Gastrocnemius medialis (tissue), 4 donors: ENCODE results near the gene CADPS. TPM values are rescaled to one million over a fixed set of nuclear protein-coding genes. Genes with fewer than 3 reads are reported as not detected.

ENCODE experiments used
- ATAC-seq, 2 donors: fragments of 150-250 bp; one replicate each; pipeline ENCODE4 v1.9.1; 2016
- DNase-seq, 2 donors: peaks; one replicate each; pipeline ENCODE4 v3.0.0-alpha.2; 2019
- H3K27ac ChIP-seq, 4 donors: fragments of 200-600 bp; sonication (generic); 1 replicate in 1 of 4; 2 replicates in 3 of 4; pipeline ENCODE4 v1.5.1; 2016 to 2018; ENCODE audit warnings: mild to moderate bottlenecking in 2 of 4, moderate library complexity in 1 of 4
- H3K27me3 ChIP-seq, 3 donors: fragments of 200-600 bp; sonication (generic) in 2 of 3; 1 replicate in 1 of 3; 2 replicates in 2 of 3; pipeline versions ENCODE4 v1.5.1 to v1.6.0; 2016 to 2019; ENCODE audit warnings: mild to moderate bottlenecking in 1 of 3, moderate library complexity in 1 of 3
- H3K36me3 ChIP-seq, 2 donors: fragments of 200-600 bp; sonication (generic) in 1 of 2; one replicate each; pipeline ENCODE4 v1.5.1; 2017 to 2018
- H3K4me1 ChIP-seq, 2 donors: fragments of 200-600 bp; sonication (generic) in 1 of 2; one replicate each; pipeline ENCODE4 v1.5.1; 2016 to 2017; ENCODE audit warnings: mild to moderate bottlenecking in 2 of 2
- H3K4me3 ChIP-seq, 4 donors: fragments of 200-600 bp; sonication (generic) in 3 of 4; 1 replicate in 1 of 4; 2 replicates in 3 of 4; pipeline ENCODE4 v1.5.1; 2016 to 2019; ENCODE audit warnings: mild to moderate bottlenecking in 2 of 4
- H3K9me3 ChIP-seq, 3 donors: fragments of 200-600 bp; sonication (generic) in 2 of 3; 1 replicate in 1 of 3; 2 replicates in 2 of 3; pipeline ENCODE4 v1.5.1; 2016 to 2019
- POLR2A ChIP-seq, 2 donors: fragments of 450-650 bp; IDR thresholded peaks; one replicate each; pipeline ENCODE4 v1.6.1; 2017; ENCODE audit warnings: antibody characterized with exemption in 2 of 2, mild to moderate bottlenecking in 2 of 2, moderate library complexity in 2 of 2
- in situ Hi-C, 4 donors: fragments of 200-750 bp; cut with MboI; loops; one replicate each; pipeline versions ENCODE4 v1.15.0 to v1.8.0; 2017; ENCODE audit warnings: low sequenced_read_pairs in 4 of 4
- intact Hi-C: fragments of 100-400 bp; cut with DNase I; formaldehyde crosslinking; loops from one replicate; pipeline ENCODE4 v1.15.1; 2023; ENCODE audit warnings: low total_unique reads
- total RNA-seq, 4 donors: library from RNA; depleted of rRNA; stranded (reverse); fragments of >200 nt; gene quantifications; one replicate each; pipeline versions ENCODE4 v1.1.0 to v1.2.3, GENCODE V29; 2016
- TF ChIP-seq, protein P1 (sequence below), 5 experiments: fragments of 450-650 bp in 3 of 5; fragments of 200-600 bp in 2 of 5; sonication (generic) in 2 of 5; IDR thresholded peaks in 4 of 5; conservative IDR thresholded peaks in 1 of 5; 1 replicate in 4 of 5; 2 replicates in 1 of 5; pipeline ENCODE4 v1.5.1; 2016 to 2019; ENCODE audit warnings: antibody characterized with exemption in 5 of 5, mild to moderate bottlenecking in 3 of 5, moderate library complexity in 3 of 5

The CADPS gene
- total RNA-seq, 4 donors from 2014 or later: 2.1 TPM; not detected in 3

DNA sequence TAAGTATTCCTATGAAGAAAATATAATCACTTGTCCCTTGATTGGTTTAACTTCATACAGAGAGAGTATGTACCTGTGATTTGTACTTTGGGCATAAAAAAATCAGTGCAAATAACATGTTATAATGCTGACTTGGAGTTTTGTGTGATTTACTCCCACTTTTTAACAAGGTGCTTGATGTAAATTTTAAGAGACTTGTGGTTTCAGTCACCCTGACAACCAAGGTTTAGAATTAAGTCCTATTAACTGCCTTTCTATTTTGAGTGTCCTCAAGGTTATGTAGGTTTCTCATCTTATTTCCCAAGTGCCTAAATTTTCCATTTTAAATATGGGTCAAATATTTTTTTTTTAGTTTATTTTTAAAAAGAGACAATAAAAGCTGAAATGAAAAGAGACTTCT lies 244.6 kb downstream of the CADPS start:
- TF ChIP-seq, protein P1, sequence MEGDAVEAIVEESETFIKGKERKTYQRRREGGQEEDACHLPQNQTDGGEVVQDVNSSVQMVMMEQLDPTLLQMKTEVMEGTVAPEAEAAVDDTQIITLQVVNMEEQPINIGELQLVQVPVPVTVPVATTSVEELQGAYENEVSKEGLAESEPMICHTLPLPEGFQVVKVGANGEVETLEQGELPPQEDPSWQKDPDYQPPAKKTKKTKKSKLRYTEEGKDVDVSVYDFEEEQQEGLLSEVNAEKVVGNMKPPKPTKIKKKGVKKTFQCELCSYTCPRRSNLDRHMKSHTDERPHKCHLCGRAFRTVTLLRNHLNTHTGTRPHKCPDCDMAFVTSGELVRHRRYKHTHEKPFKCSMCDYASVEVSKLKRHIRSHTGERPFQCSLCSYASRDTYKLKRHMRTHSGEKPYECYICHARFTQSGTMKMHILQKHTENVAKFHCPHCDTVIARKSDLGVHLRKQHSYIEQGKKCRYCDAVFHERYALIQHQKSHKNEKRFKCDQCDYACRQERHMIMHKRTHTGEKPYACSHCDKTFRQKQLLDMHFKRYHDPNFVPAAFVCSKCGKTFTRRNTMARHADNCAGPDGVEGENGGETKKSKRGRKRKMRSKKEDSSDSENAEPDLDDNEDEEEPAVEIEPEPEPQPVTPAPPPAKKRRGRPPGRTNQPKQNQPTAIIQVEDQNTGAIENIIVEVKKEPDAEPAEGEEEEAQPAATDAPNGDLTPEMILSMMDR (IDR thresholded peaks at IDR 0.05 in 4 of 5, conservative IDR thresholded peaks at IDR 0.05 in 1 of 5): no peak
- TF ChIP-seq POLR2A (IDR thresholded peaks at IDR 0.05): no peak
- Histone ChIP-seq H3K27me3 (no peaks in the 10 kb centered on the region), H3K27ac (no peak overlapping the region), H3K9me3 (no peaks in the 10 kb centered on the region), H3K4me1 (no peaks in the 10 kb centered on the region), H3K36me3 (no peaks in the 10 kb centered on the region), H3K4me3 (no peak overlapping the region)
- ATAC-seq (no peak), DNase-seq (no peak)
- in situ Hi-C loops: loop anchor here in 1 of 4 donors (25.0 kb wide), 1 partner anchor 1182 kb away; the partner anchor contains the start of gene C3orf49
- intact Hi-C loops: no loop called here

DNA sequence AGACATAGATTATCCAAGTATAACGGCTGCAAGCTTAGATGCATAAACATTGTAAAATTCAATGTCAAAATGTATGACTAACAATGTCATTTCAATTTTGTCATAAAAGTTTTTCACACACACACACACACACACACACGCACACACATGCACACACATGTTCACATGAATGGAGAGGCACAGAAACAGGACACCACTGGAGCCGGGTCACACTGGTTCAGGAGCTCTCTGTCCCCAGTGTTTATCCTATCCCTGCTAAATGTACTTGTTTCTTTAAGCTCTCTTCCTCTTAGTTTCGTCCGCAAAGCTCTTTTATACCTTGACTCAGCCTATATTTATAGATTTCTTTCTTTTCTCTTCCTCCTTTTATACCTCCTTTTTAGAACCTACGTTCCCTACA lies 249.9 kb downstream of the CADPS start:
- Histone ChIP-seq H3K4me3 (no peak overlapping the region), H3K27ac (no peak overlapping the region), H3K27me3 (no peaks in the 10 kb centered on the region), H3K9me3 (no peaks in the 10 kb centered on the region), H3K36me3 (no peaks in the 10 kb centered on the region), H3K4me1 (no peaks in the 10 kb centered on the region)
- in situ Hi-C loops (loop anchor here in 2 of 4 donors (10.0 to 25.0 kb wide), 2 partner anchors 1187 to 1190 kb away; partner anchors contain the start of gene C3orf49 (in 2 of the 2)), intact Hi-C loops (no loop called here)
- no peak for TF ChIP-seq POLR2A (IDR thresholded peaks at IDR 0.05)
- TF ChIP-seq, protein P1 (IDR thresholded peaks at IDR 0.05 in 4 of 5, conservative IDR thresholded peaks at IDR 0.05 in 1 of 5): no peak
- ATAC-seq (no peak), DNase-seq (no peak)

DNA sequence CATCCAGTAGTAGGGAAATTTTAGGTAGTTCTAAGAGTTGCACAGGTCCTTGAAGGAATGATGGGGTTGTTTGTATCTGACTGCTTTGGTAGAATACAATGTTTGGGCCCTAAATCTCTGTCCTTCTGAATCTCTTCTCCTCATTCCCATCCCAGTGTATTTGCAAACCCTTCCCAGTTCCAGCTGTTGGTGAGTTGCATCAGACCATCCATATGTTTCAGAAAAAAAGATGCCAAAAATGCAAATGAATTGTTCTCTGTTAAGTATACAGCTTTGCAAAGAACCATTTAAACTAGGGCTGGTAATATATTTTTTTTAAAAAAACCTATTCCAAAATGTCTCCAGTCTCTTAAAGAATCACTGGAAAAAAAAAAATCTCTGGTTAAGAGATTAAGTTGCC lies 251.0 kb downstream of the CADPS start:
- Histone ChIP-seq H3K36me3 (no peaks in the 10 kb centered on the region), H3K4me3 (no peak overlapping the region), H3K4me1 (no peaks in the 10 kb centered on the region), H3K27me3 (no peaks in the 10 kb centered on the region), H3K27ac (no peak overlapping the region), H3K9me3 (no peaks in the 10 kb centered on the region)
- DNase-seq: no peak
- no peak for ATAC-seq
- in situ Hi-C loops: loop anchor here in 3 of 4 donors (10.0 to 25.0 kb wide), 3 partner anchors 613 to 1191 kb away; partner anchors contain the start of gene C3orf49 (in 3 of the 3)
- intact Hi-C loops: loop anchor here (5.0 kb wide), 2 partner anchors 603 to 1193 kb away; partner anchors contain the start of gene C3orf49
- TF ChIP-seq POLR2A (IDR thresholded peaks at IDR 0.05): no peak
- TF ChIP-seq, protein P1 (IDR thresholded peaks at IDR 0.05 in 4 of 5, conservative IDR thresholded peaks at IDR 0.05 in 1 of 5): no peak

DNA sequence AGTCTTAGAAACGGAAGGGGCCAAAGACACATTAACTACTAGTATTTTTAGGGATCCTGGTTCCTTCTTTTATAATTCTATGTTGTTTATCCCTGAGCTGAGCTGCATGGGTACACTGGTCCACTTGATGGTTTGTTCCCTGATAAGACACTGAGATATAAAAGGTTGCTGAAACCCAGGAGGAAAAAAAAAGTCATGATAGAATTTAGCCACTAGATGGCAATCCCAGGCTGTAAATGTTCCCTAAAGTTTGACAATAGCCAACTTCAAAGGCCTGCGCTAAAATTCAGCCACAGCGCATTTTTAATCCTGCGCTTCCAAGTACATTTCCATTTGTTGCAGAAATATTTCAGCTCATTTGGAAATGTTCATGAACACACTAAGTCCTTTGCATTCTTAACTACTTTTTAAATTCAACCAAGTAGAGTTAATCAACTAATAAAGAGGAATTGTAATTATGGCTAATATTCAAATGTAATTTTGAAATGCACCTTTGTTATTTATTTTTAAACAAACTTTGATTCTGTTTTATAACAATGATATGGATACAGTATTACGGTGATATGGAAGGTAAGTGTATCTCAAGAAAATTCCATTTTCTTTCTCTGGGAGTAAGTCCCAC lies 252.6 kb downstream of the CADPS start:
- ATAC-seq (no peak), DNase-seq (no peak)
- in situ Hi-C loops (loop anchor here in 3 of 4 donors (10.0 to 25.0 kb wide), 3 partner anchors 615 to 1192 kb away; partner anchors contain the start of gene C3orf49 (in 3 of the 3)), intact Hi-C loops (loop anchor here (5.0 kb wide), 2 partner anchors 605 to 1195 kb away; partner anchors contain the start of gene C3orf49)
- Histone ChIP-seq H3K27me3 (no peaks in the 10 kb centered on the region), H3K27ac (no peak overlapping the region), H3K36me3 (no peaks in the 10 kb centered on the region), H3K4me3 (no peak overlapping the region), H3K4me1 (no peaks in the 10 kb centered on the region), H3K9me3 (no peaks in the 10 kb centered on the region)
- no peak for TF ChIP-seq POLR2A (IDR thresholded peaks at IDR 0.05)
- TF ChIP-seq, protein P1 (IDR thresholded peaks at IDR 0.05 in 4 of 5, conservative IDR thresholded peaks at IDR 0.05 in 1 of 5): peak; percentile 4 to 57 (median 30)
